HepG2 (cell line): ENCODE data around the gene CLDN16. TPM values are rescaled to one million over a fixed set of nuclear protein-coding genes. Genes with fewer than 3 reads are reported as not detected.

Experiments used
- ASH2L ChIP-seq: fragments of 300-600, 200-600 bp; sonication (generic); IDR thresholded peaks from 2 replicates; pipeline ENCODE4 v1.7.0; 2017; ENCODE audit warnings: low read depth, mild to moderate bottlenecking, moderate library complexity, mixed read lengths, low read length; ENCODE audit not compliant: insufficient read length
- HNF4A ChIP-seq: sonication (generic); formaldehyde crosslinking; IDR thresholded peaks from 2 replicates; pipeline ENCODE4 v1.4.0; 2020; ENCODE audit warnings: missing genetic modification reagents
- ISL2 ChIP-seq: sonication (generic); formaldehyde crosslinking; IDR thresholded peaks from 2 replicates; pipeline ENCODE4 v1.5.0; 2020; ENCODE audit warnings: missing genetic modification reagents
- MIXL1 ChIP-seq: IDR thresholded peaks from 2 replicates; pipeline ENCODE4 v1.6.1; 2016
- NR2C2 ChIP-seq: sonication (generic); formaldehyde crosslinking; IDR thresholded peaks from 2 replicates; pipeline ENCODE4 v1.4.0; 2020; ENCODE audit warnings: missing genetic modification reagents, mild to moderate bottlenecking, moderate library complexity, borderline replicate concordance
- RCOR2 ChIP-seq: IDR thresholded peaks from 2 replicates; pipeline ENCODE4 v1.6.1; 2016; ENCODE audit warnings: missing biosample characterization, missing genetic modification reagents
- RXRB ChIP-seq: IDR thresholded peaks from 2 replicates; pipeline ENCODE4 v1.6.1; 2016; ENCODE audit warnings: borderline replicate concordance, missing genetic modification reagents, missing compliant biosample characterization
- ZBTB33 ChIP-seq: sonication (generic); formaldehyde crosslinking; IDR thresholded peaks from 2 replicates; pipeline ENCODE4 v1.4.0; 2020; ENCODE audit warnings: missing genetic modification reagents
- ZFP90 ChIP-seq: sonication (generic); formaldehyde crosslinking; IDR thresholded peaks from 2 replicates; pipeline ENCODE4 v1.8.0; 2022; ENCODE audit warnings: missing genetic modification reagents, mild to moderate bottlenecking, inconsistent platforms, borderline replicate concordance
- ZKSCAN1 ChIP-seq: fragments of 150-350 bp; IDR thresholded peaks from 2 replicates; pipeline ENCODE4 v1.6.1; 2014; ENCODE audit warnings: low read length
- ZMYM4 ChIP-seq: sonication (generic); formaldehyde crosslinking; IDR thresholded peaks from 2 replicates; pipeline ENCODE4 v1.8.1; 2023; ENCODE audit warnings: mild to moderate bottlenecking, missing genetic modification reagents
- ZNF24 ChIP-seq: fragments of 450-650 bp; IDR thresholded peaks from 2 replicates; pipeline ENCODE4 v1.6.1; 2017; ENCODE audit warnings: antibody characterized with exemption, mild to moderate bottlenecking
- ZXDC ChIP-seq: sonication (generic); formaldehyde crosslinking; IDR thresholded peaks from 2 replicates; pipeline ENCODE4 v1.5.0; 2020; ENCODE audit warnings: mild to moderate bottlenecking, missing genetic modification reagents
- polyA plus RNA-seq, 8 experiments: library from polyadenylated mRNA; depleted of rRNA in 3 of 8; stranded (reverse) in 7 of 8; unstranded in 1 of 8; fragments of >200 nt; fragmentation: Illumina TruSeq in 4 of 8; extraction: Trizol in 4 of 8; gene quantifications; 2 replicates each; pipeline versions ENCODE4 v1.2.1 to v1.2.3, GENCODE V29; 2011 to 2016; ENCODE audit warnings: low read depth in 4 of 8, missing spikeins in 1 of 8, mixed read lengths in 1 of 8; ENCODE audit not compliant: insufficient read depth in 1 of 8
- total RNA-seq, 5 experiments: library from RNA; depleted of rRNA; stranded (reverse); fragments of >200 nt; fragmentation: Illumina TruSeq; extraction: Trizol; gene quantifications; 2 replicates each; pipeline ENCODE4 v1.2.3, GENCODE V29; 2016; ENCODE audit warnings: low read depth in 1 of 5

CLDN16 gene
- total and polyA plus RNA-seq, 2 of the 13 experiments (the other 11 are each of a cell fraction or from before 2014, with no cell fraction given): 0.13 to 0.24 TPM

- TF ChIP-seq ZXDC (CRISPR knock-in tag) (no peak), ISL2 (CRISPR knock-in tag) (0 out of 2 replicates have a peak, but pooled peaks have one; percentile 23), ZFP90 (CRISPR knock-in tag) (peak; percentile 50; the same call in 1 of the 2 replicates), ZMYM4 (CRISPR knock-in tag) (peak; percentile 85), ASH2L (peak; percentile 29), ZNF24 (peak; percentile 86), MIXL1 (CRISPR knock-in tag) (peak; percentile 82; the same call in 1 of the 2 replicates), RCOR2 (CRISPR knock-in tag) (peak; percentile 70; the same call in 1 of the 2 replicates), HNF4A (CRISPR knock-in tag) (0 out of 2 replicates have a peak, but pooled peaks have one; percentile 25), NR2C2 (CRISPR knock-in tag) (no peak), RXRB (CRISPR knock-in tag) (peak; percentile 33; the same call in 1 of the 2 replicates), ZBTB33 (peak; percentile 26; the same call in 1 of the 2 replicates), ZKSCAN1 (peak; percentile 51; the same call in 1 of the 2 replicates)
Observed at GRCh38 chr3:190424478-190425439, 36.8 kb downstream of the CLDN16 start (continued).
